ENCODE measurements around the gene LRRC8C.

Gene LRRC8C

GRCh38 chr1:89640440-89640839 is 7.5 kb downstream of the LRRC8C start:
- TF ChIP-seq CTCF (conservative IDR thresholded peaks at IDR 0.05): no peak

GRCh38 chr1:89641781-89642180 is 8.9 kb downstream of the LRRC8C start:
- no peak for TF ChIP-seq CTCF (conservative IDR thresholded peaks at IDR 0.05)
- H3K27ac ChIP-seq: no peak overlapping the region

More at GRCh38 chr1:89640440-89640839, 7.5 kb downstream of the LRRC8C start:
- H3K27ac ChIP-seq: no peak overlapping the region

GRCh38 chr1:89643577-89643976 is 10.7 kb downstream of the LRRC8C start:
- TF ChIP-seq CTCF (conservative IDR thresholded peaks at IDR 0.05): no peak

GRCh38 chr1:89644119-89644814 is 11.3 kb downstream of the LRRC8C start:
- TF ChIP-seq CTCF (conservative IDR thresholded peaks at IDR 0.05): no peak
- H3K27ac ChIP-seq: no peak overlapping the region

More at GRCh38 chr1:89643577-89643976, 10.7 kb downstream of the LRRC8C start:
- H3K27ac ChIP-seq: no peak overlapping the region

GRCh38 chr1:89646259-89646658 is 13.3 kb downstream of the LRRC8C start:
- TF ChIP-seq CTCF (conservative IDR thresholded peaks at IDR 0.05): no peak
- H3K27ac ChIP-seq: no peak overlapping the region

- H3K27ac ChIP-seq: no peak overlapping the region
- TF ChIP-seq CTCF (conservative IDR thresholded peaks at IDR 0.05): no peak
Observed at GRCh38 chr1:89649783-89650182, 16.9 kb downstream of the LRRC8C start.

- no peak for TF ChIP-seq CTCF (conservative IDR thresholded peaks at IDR 0.05)
- H3K27ac ChIP-seq: no peak overlapping the region
Observed at GRCh38 chr1:89652373-89652772, 19.5 kb downstream of the LRRC8C start.

Data from VCaP (cell line).